Right lobe of liver (tissue), 4 donors: ENCODE measurements around the gene CORO1A.

Experiments
- POLR2A ChIP-seq: fragments of 450-650 bp; IDR thresholded peaks from one replicate; pipeline ENCODE4 v1.6.1; 2017; ENCODE audit warnings: antibody characterized with exemption, mild to moderate bottlenecking
- TF ChIP-seq, protein P1 (sequence below), 4 donors: fragments of 200-600 bp in 3 of 4; fragments of 450-650 bp in 1 of 4; IDR thresholded peaks; one replicate each; pipeline versions ENCODE4 v1.5.1 to v1.8.0; 2016 to 2022; ENCODE audit warnings: antibody characterized with exemption in 4 of 4, mild to moderate bottlenecking in 2 of 4
- donor health status: DM: no; HTN: no; CAD: no.
- donor health status: DM: no; HTN: no; CAD: no.
- donor health status: DM: no; HTN: yes; CAD: no.

GRCh38 chr16:30136971-30137605 is 46.3 kb upstream of the CORO1A start:
- TF ChIP-seq, protein P1, sequence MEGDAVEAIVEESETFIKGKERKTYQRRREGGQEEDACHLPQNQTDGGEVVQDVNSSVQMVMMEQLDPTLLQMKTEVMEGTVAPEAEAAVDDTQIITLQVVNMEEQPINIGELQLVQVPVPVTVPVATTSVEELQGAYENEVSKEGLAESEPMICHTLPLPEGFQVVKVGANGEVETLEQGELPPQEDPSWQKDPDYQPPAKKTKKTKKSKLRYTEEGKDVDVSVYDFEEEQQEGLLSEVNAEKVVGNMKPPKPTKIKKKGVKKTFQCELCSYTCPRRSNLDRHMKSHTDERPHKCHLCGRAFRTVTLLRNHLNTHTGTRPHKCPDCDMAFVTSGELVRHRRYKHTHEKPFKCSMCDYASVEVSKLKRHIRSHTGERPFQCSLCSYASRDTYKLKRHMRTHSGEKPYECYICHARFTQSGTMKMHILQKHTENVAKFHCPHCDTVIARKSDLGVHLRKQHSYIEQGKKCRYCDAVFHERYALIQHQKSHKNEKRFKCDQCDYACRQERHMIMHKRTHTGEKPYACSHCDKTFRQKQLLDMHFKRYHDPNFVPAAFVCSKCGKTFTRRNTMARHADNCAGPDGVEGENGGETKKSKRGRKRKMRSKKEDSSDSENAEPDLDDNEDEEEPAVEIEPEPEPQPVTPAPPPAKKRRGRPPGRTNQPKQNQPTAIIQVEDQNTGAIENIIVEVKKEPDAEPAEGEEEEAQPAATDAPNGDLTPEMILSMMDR (IDR thresholded peaks at IDR 0.05) = no peak
- TF ChIP-seq POLR2A = no peak
